Lower leg skin (tissue), 3 donors: ENCODE results near the gene ARPIN.

Source experiments
- CTCF ChIP-seq, 3 donors: fragments of 450-650 bp; IDR thresholded peaks; one replicate each; pipeline ENCODE4 v1.5.1; 2016; ENCODE audit warnings: antibody characterized with exemption in 3 of 3, mild to moderate bottlenecking in 3 of 3, moderate library complexity in 2 of 3
- POLR2A ChIP-seq, 2 donors: fragments of 450-650 bp; IDR thresholded peaks; one replicate each; pipeline ENCODE4 v1.6.1; 2016 to 2017; ENCODE audit warnings: antibody characterized with exemption in 2 of 2, mild to moderate bottlenecking in 1 of 2, moderate library complexity in 1 of 2

- TF ChIP-seq CTCF (IDR thresholded peaks at IDR 0.05) (no peak), POLR2A (IDR thresholded peaks at IDR 0.05) (no peak)
Observed at GRCh38 chr15:89898146-89898545, 14.6 kb downstream of the ARPIN start.
